DOHH2 (cell line): ENCODE results near the gene CTXN3.

Experiments used
- H3F3A ChIP-seq: fragments of 200-600 bp; sonication (generic), shearing (Covaris generic); 2 replicates; pipeline ENCODE4 v1.6.0; 2016; ENCODE audit warnings: antibody characterized with exemption, mild to moderate bottlenecking; ENCODE audit not compliant: control insufficient read depth, insufficient read depth
- H3K27ac ChIP-seq: fragments of 200-600 bp; sonication (generic); 2 replicates; pipeline ENCODE4 v1.5.1; 2014; ENCODE audit warnings: low read depth, mild to moderate bottlenecking, low read length, moderate library complexity
- H3K27me3 ChIP-seq: fragments of 200-600 bp; sonication (generic); 2 replicates; pipeline ENCODE4 v1.6.1; 2014; ENCODE audit warnings: mild to moderate bottlenecking, low read length, mixed read lengths; ENCODE audit not compliant: control insufficient read depth
- H3K36me3 ChIP-seq: fragments of 200-600 bp; sonication (generic); 2 replicates; pipeline ENCODE4 v1.6.1; 2014; ENCODE audit warnings: mild to moderate bottlenecking, low read length, moderate library complexity, mixed read lengths; ENCODE audit not compliant: control insufficient read depth
- H3K4me1 ChIP-seq: fragments of 200-600 bp; sonication (generic); 2 replicates; pipeline ENCODE4 v1.6.1; 2014; ENCODE audit warnings: mild to moderate bottlenecking, low read length, mixed read lengths; ENCODE audit not compliant: control insufficient read depth
- H3K4me2 ChIP-seq: fragments of 200-600 bp; sonication (generic); 2 replicates; pipeline ENCODE4 v1.6.0; 2014; ENCODE audit warnings: mild to moderate bottlenecking, low read length, moderate library complexity
- H3K4me3 ChIP-seq: fragments of 200-600 bp; sonication (generic); 2 replicates; pipeline ENCODE4 v1.5.1; 2014; ENCODE audit warnings: mild to moderate bottlenecking, low read length, mixed read lengths
- H3K79me2 ChIP-seq: fragments of 200-600 bp; sonication (generic); 2 replicates; pipeline ENCODE4 v1.6.1; 2014; ENCODE audit warnings: mild to moderate bottlenecking, low read length, mixed read lengths; ENCODE audit not compliant: control insufficient read depth
- H3K9me2 ChIP-seq: fragments of 200-600 bp; sonication (generic); replicated peaks from 2 replicates; pipeline ENCODE4 v1.6.1; 2014; ENCODE audit warnings: mild to moderate bottlenecking, low read length, mixed read lengths; ENCODE audit not compliant: control insufficient read depth
- H3K9me3 ChIP-seq: fragments of 200-600 bp; sonication (generic); 2 replicates; pipeline ENCODE4 v1.6.1; 2014; ENCODE audit warnings: antibody characterized with exemption, low read length, mixed read lengths; ENCODE audit not compliant: control insufficient read depth, insufficient read depth
- H4K20me1 ChIP-seq: fragments of 200-600 bp; sonication (generic); 2 replicates; pipeline ENCODE4 v1.6.0; 2014; ENCODE audit warnings: low read depth, mild to moderate bottlenecking, antibody characterized with exemption, low read length, moderate library complexity; ENCODE audit not compliant: control insufficient read depth, insufficient read depth
- CTCF ChIP-seq: fragments of 200-600 bp; sonication (generic); IDR thresholded peaks from one replicate; pipeline ENCODE4 v1.5.1; 2014; ENCODE audit warnings: antibody characterized with exemption, mild to moderate bottlenecking, low read depth, low read length; ENCODE audit not compliant: poor library complexity, severe bottlenecking
- EZH2phosphoT487 ChIP-seq: fragments of 200-600 bp; sonication (generic); IDR thresholded peaks from 2 replicates; pipeline ENCODE4 v1.6.1; 2017; ENCODE audit warnings: borderline replicate concordance, mild to moderate bottlenecking, antibody characterized with exemption, low read length, moderate library complexity, mixed read lengths

CTXN3 gene

DNA sequence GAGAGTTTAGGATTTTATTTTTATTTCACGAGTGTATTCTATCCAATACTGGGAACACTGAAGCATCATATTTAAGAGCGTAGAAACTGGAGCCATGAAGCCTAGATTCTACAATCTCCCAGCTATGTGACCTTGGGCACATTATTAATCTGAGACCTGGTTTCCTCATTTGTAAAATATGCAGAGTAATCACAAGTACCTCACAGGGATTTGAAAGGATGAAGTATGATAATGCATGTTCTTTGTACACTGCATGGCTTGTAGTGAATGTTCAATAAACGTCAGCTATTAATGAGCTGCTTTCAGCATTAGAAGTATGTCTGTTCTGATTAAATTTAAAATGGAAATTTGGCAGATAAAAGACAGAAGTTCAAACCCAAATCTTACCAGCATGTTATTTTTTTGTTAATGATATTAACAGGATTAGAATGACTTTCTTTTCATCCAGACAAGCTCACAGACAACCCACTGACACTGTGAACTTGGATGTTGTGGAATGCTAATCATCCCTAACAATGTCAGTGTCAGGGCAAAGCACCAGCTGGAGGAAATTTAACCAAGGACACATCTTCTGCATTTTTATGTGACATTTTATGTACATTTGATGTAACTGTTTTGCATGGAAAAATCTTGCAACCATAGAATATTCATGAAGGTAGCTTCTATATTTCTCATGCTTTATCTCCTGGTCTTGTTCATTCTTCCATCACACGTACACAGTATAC is 27.1 kb upstream of the CTXN3 start:
- Histone ChIP-seq H4K20me1 (no peaks in the 10 kb centered on the region), H3K4me3 (no peak overlapping the region), H3K27me3 (no peaks in the 10 kb centered on the region; the same call in 1 of the 2 replicates), H3K4me2 (no peak overlapping the region), H3K27ac (no peak overlapping the region), H3K9me2 (no peaks in the 10 kb centered on the region), H3K79me2 (no peaks in the 10 kb centered on the region), H3K9me3 (no peaks in the 10 kb centered on the region), H3F3A (no peaks in the 10 kb centered on the region), H3K4me1 (no peaks in the 10 kb centered on the region), H3K36me3 (no peaks in the 10 kb centered on the region)
- TF ChIP-seq CTCF (no peak), EZH2phosphoT487 (no peak)

- H3F3A ChIP-seq = no peaks in the 10 kb centered on the region
- TF ChIP-seq CTCF (no peak), EZH2phosphoT487 (no peak)
Measured at GRCh38 chr5:127634007-127634406, 14.9 kb upstream of the CTXN3 start.

GRCh38 chr5:127639828-127640227 is 9.1 kb upstream of the CTXN3 start:
- Histone ChIP-seq H3K27me3 (no peaks in the 10 kb centered on the region), H3K9me2 (no peaks in the 10 kb centered on the region), H3K4me2 (no peak overlapping the region), H3K9me3 (no peaks in the 10 kb centered on the region), H3K27ac (no peak overlapping the region), H4K20me1 (no peaks in the 10 kb centered on the region), H3F3A (no peaks in the 10 kb centered on the region), H3K4me3 (no peak overlapping the region), H3K36me3 (no peaks in the 10 kb centered on the region), H3K79me2 (no peaks in the 10 kb centered on the region), H3K4me1 (no peaks in the 10 kb centered on the region)
- TF ChIP-seq CTCF = no peak
- no peak for TF ChIP-seq EZH2phosphoT487

More at GRCh38 chr5:127634007-127634406, 14.9 kb upstream of the CTXN3 start:
- Histone ChIP-seq H3K36me3 (no peaks in the 10 kb centered on the region), H3K4me3 (no peak overlapping the region), H3K4me1 (no peaks in the 10 kb centered on the region), H3K9me2 (no peaks in the 10 kb centered on the region), H3K4me2 (no peak overlapping the region), H3K79me2 (no peaks in the 10 kb centered on the region), H3K27ac (no peak overlapping the region), H4K20me1 (no peaks in the 10 kb centered on the region), H3K9me3 (no peaks in the 10 kb centered on the region), H3K27me3 (no peaks in the 10 kb centered on the region)
